OCI-LY7 (cell line): ENCODE results near the gene CYP2A6.

Experiments
- EZH2phosphoT487 ChIP-seq: fragments of 200-600 bp; sonication (generic); IDR thresholded peaks from 2 replicates; pipeline ENCODE4 v1.6.1; 2018; ENCODE audit warnings: low read depth, borderline replicate concordance, mild to moderate bottlenecking, mixed run types, antibody characterized with exemption, low read length, moderate library complexity, mixed read lengths
- TF ChIP-seq, protein P1 (sequence below): fragments of 200-600 bp; sonication (generic); conservative IDR thresholded peaks from 2 replicates; pipeline ENCODE4 v1.5.1; 2014; ENCODE audit warnings: mild to moderate bottlenecking, antibody characterized with exemption, low read length, moderate library complexity, mixed read lengths

DNA sequence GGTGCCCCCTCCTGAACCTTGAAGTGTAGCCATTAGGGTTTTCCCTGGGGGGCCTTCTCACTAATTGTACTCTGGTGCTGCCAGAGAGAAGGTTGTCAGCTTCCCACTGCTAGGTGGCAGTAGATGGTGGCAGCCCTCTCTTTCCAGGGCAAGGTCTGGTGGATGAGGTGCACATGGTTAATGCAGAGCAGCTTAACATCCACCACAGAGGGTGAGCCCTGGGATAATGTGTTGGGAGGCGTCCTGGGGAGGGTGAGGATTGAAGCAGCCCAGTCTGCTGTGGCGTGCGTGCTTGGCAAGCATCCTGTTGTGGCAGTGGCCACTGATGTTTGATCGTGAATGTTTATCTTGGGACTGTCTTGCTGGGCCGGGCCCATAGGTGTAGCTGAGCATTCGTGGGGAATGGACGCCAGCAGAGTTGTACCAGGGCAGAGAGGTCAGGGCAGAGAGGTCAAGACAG is 45.4 kb downstream of the CYP2A6 start:
- TF ChIP-seq, protein P1, sequence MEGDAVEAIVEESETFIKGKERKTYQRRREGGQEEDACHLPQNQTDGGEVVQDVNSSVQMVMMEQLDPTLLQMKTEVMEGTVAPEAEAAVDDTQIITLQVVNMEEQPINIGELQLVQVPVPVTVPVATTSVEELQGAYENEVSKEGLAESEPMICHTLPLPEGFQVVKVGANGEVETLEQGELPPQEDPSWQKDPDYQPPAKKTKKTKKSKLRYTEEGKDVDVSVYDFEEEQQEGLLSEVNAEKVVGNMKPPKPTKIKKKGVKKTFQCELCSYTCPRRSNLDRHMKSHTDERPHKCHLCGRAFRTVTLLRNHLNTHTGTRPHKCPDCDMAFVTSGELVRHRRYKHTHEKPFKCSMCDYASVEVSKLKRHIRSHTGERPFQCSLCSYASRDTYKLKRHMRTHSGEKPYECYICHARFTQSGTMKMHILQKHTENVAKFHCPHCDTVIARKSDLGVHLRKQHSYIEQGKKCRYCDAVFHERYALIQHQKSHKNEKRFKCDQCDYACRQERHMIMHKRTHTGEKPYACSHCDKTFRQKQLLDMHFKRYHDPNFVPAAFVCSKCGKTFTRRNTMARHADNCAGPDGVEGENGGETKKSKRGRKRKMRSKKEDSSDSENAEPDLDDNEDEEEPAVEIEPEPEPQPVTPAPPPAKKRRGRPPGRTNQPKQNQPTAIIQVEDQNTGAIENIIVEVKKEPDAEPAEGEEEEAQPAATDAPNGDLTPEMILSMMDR: peak; percentile 70
- TF ChIP-seq EZH2phosphoT487: no peak
